ENCODE results near the gene RASGEF1C. TPM values are rescaled to one million over a fixed set of nuclear protein-coding genes. Genes with fewer than 3 reads are reported as not detected.
A peak's percentile ranks its signal among the peaks of the same experiment; 100 is the strongest.

Gene RASGEF1C
- total and polyA plus RNA-seq, 4 experiments from 2014 or later = not detected

DNA sequence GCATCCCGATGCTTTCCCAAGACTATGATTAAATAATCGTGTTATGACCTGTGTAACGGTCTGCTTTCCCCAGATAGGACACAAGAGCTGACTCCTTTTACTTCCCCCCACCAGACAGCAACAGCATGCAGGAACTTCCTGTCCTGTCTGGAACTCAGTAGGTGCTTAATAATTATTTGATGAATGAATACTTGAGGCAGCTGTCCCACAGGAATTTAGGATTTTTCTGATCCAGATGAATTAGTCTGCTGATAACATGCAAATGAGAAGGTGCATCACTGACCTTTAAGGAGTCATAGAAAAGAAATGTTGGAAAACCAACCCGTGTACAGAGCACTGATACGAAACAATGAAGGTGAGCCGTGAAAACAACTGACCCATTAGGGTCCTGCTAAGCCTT lies 149.7 kb downstream of the RASGEF1C start:
- no peak overlapping the region for H3K27ac ChIP-seq (ENCODE audit: low read depth, low read length)

DNA sequence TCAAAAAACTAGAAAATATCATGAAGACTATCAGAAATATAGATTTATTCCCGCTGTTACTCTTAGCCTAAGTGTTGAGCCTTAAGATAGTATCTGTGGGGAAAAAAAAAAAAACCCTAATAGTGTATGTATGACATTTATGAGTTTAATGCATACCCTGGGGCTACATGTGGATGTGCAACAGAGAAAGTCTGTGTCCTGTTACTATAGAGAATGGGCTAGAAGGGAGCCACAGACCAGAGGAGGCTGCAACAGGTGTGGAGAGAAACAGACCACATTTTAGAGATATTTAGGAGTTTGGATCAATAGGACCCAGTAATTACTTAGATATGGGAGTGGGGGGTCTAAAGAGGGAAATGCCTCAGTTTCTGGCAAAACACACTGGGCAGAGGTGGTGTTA lies 152.9 kb downstream of the RASGEF1C start:
- no peaks in the 10 kb centered on the region for H3K9me3 ChIP-seq (ENCODE audit: control insufficient read depth in 1 of 2, low read length in 2 of 2)
- no peaks in the 10 kb centered on the region for H3K4me1 ChIP-seq (ENCODE audit: insufficient read depth, low read length)
- Mint-ChIP-seq H3K27me3 (no peaks in the 10 kb centered on the region), H3K27ac (no peak overlapping the region), H3K4me1 (peaks cover 0 to 8% (median 2%) of the 10 kb centered on the region in 4 donors), H3K9me3 (no peaks in the 10 kb centered on the region), H3K36me3 (no peaks in the 10 kb centered on the region), H3K4me3 (no peak overlapping the region)
- no peaks in the 10 kb centered on the region for H3K36me3 ChIP-seq (ENCODE audit: insufficient read depth, low read length)
- POLR2A ChIA-PET (ENCODE audit: partially characterized antibody) = no interaction called here
- H3K4me3 ChIP-seq (ENCODE audit: low read length in 2 of 2) = no peak overlapping the region
- no peaks in the 10 kb centered on the region for H3K27me3 ChIP-seq (ENCODE audit: insufficient read depth, low read length)
- intact Hi-C loops (cut with micrococcal nuclease) = no loop called here
- no peak overlapping the region for H3K27ac ChIP-seq (ENCODE audit: low read depth, low read length)
- no peak for DNase-seq
- CTCF ChIA-PET (ENCODE audit: partially characterized antibody) = no interaction called here

More for the DNA sequence above, 149.7 kb downstream of the RASGEF1C start:
- DNase-seq = no peak
- Mint-ChIP-seq H3K27ac (no peak overlapping the region), H3K27me3 (no peaks in the 10 kb centered on the region), H3K36me3 (no peaks in the 10 kb centered on the region), H3K4me1 (peaks cover 0 to 4% (median 2%) of the 10 kb centered on the region in 4 donors), H3K9me3 (no peaks in the 10 kb centered on the region), H3K4me3 (no peak overlapping the region)
- Histone ChIP-seq H3K4me3 (ENCODE audit: low read length in 2 of 2) (no peak overlapping the region), H3K4me1 (ENCODE audit: insufficient read depth, low read length) (no peaks in the 10 kb centered on the region), H3K9me3 (ENCODE audit: control insufficient read depth in 1 of 2, low read length in 2 of 2) (no peaks in the 10 kb centered on the region), H3K27me3 (ENCODE audit: insufficient read depth, low read length) (no peaks in the 10 kb centered on the region), H3K36me3 (ENCODE audit: insufficient read depth, low read length) (no peaks in the 10 kb centered on the region)
- ChIA-PET CTCF (ENCODE audit: partially characterized antibody) (no interaction called here), POLR2A (ENCODE audit: partially characterized antibody) (no interaction called here)
- intact Hi-C loops (cut with micrococcal nuclease) = no loop called here

DNA sequence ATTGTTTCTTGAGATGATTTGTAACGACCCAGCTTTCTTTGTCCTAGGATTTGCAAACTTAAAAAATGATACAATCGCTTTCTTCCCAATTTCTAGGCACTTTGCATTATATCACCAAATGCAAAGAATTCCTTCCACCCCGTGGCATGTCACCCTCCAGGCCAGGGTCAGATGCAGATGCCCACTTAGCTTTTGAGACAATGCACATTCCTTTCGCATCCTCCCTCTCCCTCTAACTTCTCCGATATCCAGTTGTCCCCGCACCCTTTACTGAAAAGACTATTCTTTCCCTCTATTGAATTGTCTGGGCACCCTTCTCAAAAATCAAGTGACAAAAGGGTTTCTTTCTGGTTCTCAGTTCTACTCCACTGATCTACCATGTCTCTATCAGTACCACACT lies 154.8 kb downstream of the RASGEF1C start:
- no peaks in the 10 kb centered on the region for H3K27me3 Mint-ChIP-seq
- Histone ChIP-seq H3K27me3 (ENCODE audit: insufficient read depth, low read length) (no peaks in the 10 kb centered on the region), H3K4me3 (ENCODE audit: low read length in 2 of 2) (no peak overlapping the region), H3K36me3 (ENCODE audit: insufficient read depth, low read length) (no peaks in the 10 kb centered on the region), H3K27ac (ENCODE audit: low read depth, low read length) (no peak overlapping the region), H3K4me1 (ENCODE audit: insufficient read depth, low read length) (no peaks in the 10 kb centered on the region), H3K9me3 (ENCODE audit: control insufficient read depth in 1 of 2, low read length in 2 of 2) (no peaks in the 10 kb centered on the region)
- no peak overlapping the region for H3K4me3 Mint-ChIP-seq
- ChIA-PET CTCF (ENCODE audit: partially characterized antibody) (no interaction called here), POLR2A (ENCODE audit: partially characterized antibody) (no interaction called here)
- H3K27ac Mint-ChIP-seq = no peak overlapping the region
- intact Hi-C loops (cut with micrococcal nuclease) = no loop called here
- peaks cover 0 to 14% (median 3%) of the 10 kb centered on the region in 4 donors for H3K4me1 Mint-ChIP-seq
- no peak for DNase-seq
- H3K9me3 Mint-ChIP-seq = no peaks in the 10 kb centered on the region
- H3K36me3 Mint-ChIP-seq = no peaks in the 10 kb centered on the region

DNA sequence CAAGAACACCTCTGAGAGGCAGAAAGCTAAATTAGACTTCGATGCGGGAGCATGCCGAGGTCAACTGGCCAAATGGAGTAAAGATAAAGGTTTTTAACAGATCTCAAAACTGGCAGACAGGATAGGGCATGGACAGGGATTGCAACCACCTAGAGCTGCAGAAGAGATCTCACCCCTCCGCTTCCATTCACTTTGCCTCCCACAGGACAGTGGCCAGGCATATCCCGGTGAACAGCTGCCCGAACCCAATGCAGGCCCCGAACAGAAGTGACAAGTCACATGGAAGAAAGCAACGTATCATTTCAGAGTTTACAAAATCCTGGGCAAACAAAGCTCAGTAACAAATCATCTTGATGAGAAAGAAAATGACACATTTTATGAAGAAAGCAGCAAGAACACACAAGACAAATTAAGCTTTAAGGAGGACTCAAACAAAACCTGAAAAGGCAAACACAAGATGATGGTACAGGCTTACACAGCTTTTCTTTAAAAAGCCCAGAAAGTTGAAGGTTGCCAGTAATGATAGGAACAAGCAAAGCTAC lies 155.9 kb downstream of the RASGEF1C start:
- Histone ChIP-seq H3K36me3 (ENCODE audit: insufficient read depth, low read length) (no peaks in the 10 kb centered on the region), H3K4me3 (ENCODE audit: low read length in 2 of 2) (no peak overlapping the region), H3K4me1 (ENCODE audit: insufficient read depth, low read length) (no peaks in the 10 kb centered on the region), H3K9me3 (ENCODE audit: control insufficient read depth in 1 of 2, low read length in 2 of 2) (no peaks in the 10 kb centered on the region), H3K27me3 (ENCODE audit: insufficient read depth, low read length) (no peaks in the 10 kb centered on the region), H3K27ac (ENCODE audit: low read depth, low read length) (no peak overlapping the region)
- Mint-ChIP-seq H3K9me3 (no peaks in the 10 kb centered on the region), H3K27ac (no peak overlapping the region), H3K4me1 (peaks cover 0 to 14% (median 3%) of the 10 kb centered on the region in 4 donors), H3K36me3 (no peaks in the 10 kb centered on the region), H3K27me3 (no peaks in the 10 kb centered on the region), H3K4me3 (no peak overlapping the region)
- DNase-seq = no peak
- ChIA-PET POLR2A (ENCODE audit: partially characterized antibody) (interaction anchor here (0.7 kb wide), 1 partner anchor 18 kb away, joined by 3 read pairs; the partner anchor contains the start of gene RNF130), CTCF (ENCODE audit: partially characterized antibody) (no interaction called here)
- intact Hi-C loops (cut with micrococcal nuclease) = no loop called here

DNA sequence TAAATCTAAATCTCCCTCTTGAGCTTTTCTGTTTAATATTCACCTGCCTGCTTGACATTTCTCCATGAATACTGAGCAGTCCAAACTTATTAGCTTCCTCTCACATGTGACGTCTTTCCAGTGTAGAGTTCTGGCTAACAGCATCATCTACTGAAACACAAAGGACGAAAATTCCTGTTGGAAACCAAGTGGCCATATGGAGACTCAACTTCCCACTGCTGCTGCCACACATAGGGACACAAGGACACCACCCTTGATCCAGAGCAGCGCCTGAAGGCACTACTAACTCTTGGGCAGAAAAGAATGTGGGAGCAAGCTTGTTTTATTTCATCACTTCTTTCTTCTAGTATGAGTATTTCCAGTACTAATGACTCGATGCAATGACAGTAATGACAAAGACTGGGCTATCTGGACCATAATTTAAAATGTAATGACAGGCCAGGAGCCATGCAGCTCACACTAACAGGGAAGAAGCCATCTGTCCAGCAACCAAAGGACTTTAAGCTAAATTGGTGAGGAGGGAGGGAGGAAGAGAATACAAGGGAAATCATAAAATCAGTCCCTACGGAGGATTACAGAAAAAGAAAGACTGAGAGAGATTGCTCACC lies 156.7 kb downstream of the RASGEF1C start:
- no peak overlapping the region for H3K27ac ChIP-seq (ENCODE audit: low read depth, low read length)
- H3K9me3 Mint-ChIP-seq = peaks cover 0 to 1% (median 0%) of the 10 kb centered on the region in 8 donors
- ChIA-PET CTCF (ENCODE audit: partially characterized antibody) (no interaction called here), POLR2A (ENCODE audit: partially characterized antibody) (no interaction called here)
- H3K9me3 ChIP-seq (ENCODE audit: control insufficient read depth in 1 of 2, low read length in 2 of 2) = no peaks in the 10 kb centered on the region
- H3K36me3 ChIP-seq (ENCODE audit: insufficient read depth, low read length) = no peaks in the 10 kb centered on the region
- no peaks in the 10 kb centered on the region for H3K27me3 ChIP-seq (ENCODE audit: insufficient read depth, low read length)
- no peaks in the 10 kb centered on the region for H3K36me3 Mint-ChIP-seq
- H3K4me3 Mint-ChIP-seq = no peak overlapping the region
- no peak for DNase-seq
- peak overlapping the region in 1 of 7 donors; percentile 42 for H3K27ac Mint-ChIP-seq
- H3K27me3 Mint-ChIP-seq = no peaks in the 10 kb centered on the region
- H3K4me1 Mint-ChIP-seq = peaks cover 0 to 14% (median 3%) of the 10 kb centered on the region in 4 donors
- no peak overlapping the region for H3K4me3 ChIP-seq (ENCODE audit: low read length in 2 of 2)
- intact Hi-C loops (cut with micrococcal nuclease) = no loop called here
- no peaks in the 10 kb centered on the region for H3K4me1 ChIP-seq (ENCODE audit: insufficient read depth, low read length)

Other genes with a start within 250 kb of the RASGEF1C start
- gene RNF130, start 137.5 kb downstream of the RASGEF1C start, total RNA-seq = 10 to 100 TPM; 18.1 to 21.2 TPM
- 10 to 100 TPM; 16.8 to 18.0 TPM for gene RNF130, start 137.5 kb downstream of the RASGEF1C start, polyA plus RNA-seq
- 10 to 100 TPM; 39.1 TPM for gene MAPK9, start 82.9 kb upstream of the RASGEF1C start, total RNA-seq
- 10 to 100 TPM; 21.8 to 31.1 TPM for gene MAPK9, start 82.9 kb upstream of the RASGEF1C start, polyA plus RNA-seq
- gene GFPT2, start 144.1 kb upstream of the RASGEF1C start, total RNA-seq = under 1 TPM; 0.12 to 1.00 TPM
- under 1 TPM in 1 of 2 donors, not detected in 1; 0.13 TPM for gene GFPT2, start 144.1 kb upstream of the RASGEF1C start, polyA plus RNA-seq